Skeletal muscle tissue (tissue), 4 donors: ENCODE results near the gene C17orf100. TPM values are rescaled to one million over a fixed set of nuclear protein-coding genes. Genes with fewer than 3 reads are reported as not detected.
"Not testable (repeated sequence)": the region's sequence is repeated elsewhere in the genome, so short reads cannot be mapped to it uniquely, and the experiment has no call there.

Experiments used
- H3K27ac ChIP-seq: one replicate; pipeline ENCODE4 v1.7.0; 2013; ENCODE audit warnings: mild to moderate bottlenecking, low read depth, low read length, inconsistent platforms
- H3K27me3 ChIP-seq, 3 donors: one replicate each; pipeline ENCODE4 v1.7.0; 2013; ENCODE audit warnings: low read length in 3 of 3; ENCODE audit not compliant: control insufficient read depth in 3 of 3, insufficient read depth in 3 of 3
- H3K36me3 ChIP-seq, 3 donors: one replicate each; pipeline ENCODE4 v1.7.0; 2013; ENCODE audit warnings: low read length in 3 of 3; ENCODE audit not compliant: control insufficient read depth in 3 of 3, insufficient read depth in 3 of 3
- H3K4me1 ChIP-seq, 3 donors: one replicate each; pipeline ENCODE4 v1.7.0; 2013; ENCODE audit warnings: low read length in 3 of 3, mild to moderate bottlenecking in 3 of 3; ENCODE audit not compliant: control insufficient read depth in 3 of 3, insufficient read depth in 3 of 3
- H3K4me3 ChIP-seq, 3 donors: one replicate each; pipeline ENCODE4 v1.7.0; 2013; ENCODE audit warnings: low read length in 3 of 3
- H3K9ac ChIP-seq, 3 donors: one replicate each; pipeline ENCODE4 v1.7.0; 2013; ENCODE audit warnings: low read length in 3 of 3, mild to moderate bottlenecking in 3 of 3, moderate library complexity in 2 of 3, low read depth in 1 of 3
- H3K9me3 ChIP-seq, 3 donors: one replicate each; pipeline ENCODE4 v1.7.0; 2013; ENCODE audit warnings: low read length in 3 of 3; ENCODE audit not compliant: control insufficient read depth in 3 of 3
- total RNA-seq: library from RNA; depleted of rRNA; stranded (reverse); fragments of >200 nt; gene quantifications from one replicate; pipeline ENCODE4 v1.2.3, GENCODE V29; 2014
- donor health status: Osteomylitis.

Gene C17orf100
- total RNA-seq, 1 donor from 2014 or later, result not detected

- no peak overlapping the region for H3K4me3 ChIP-seq
- H3K9me3 ChIP-seq, result no peaks in the 10 kb centered on the region
- no peaks in the 10 kb centered on the region for H3K36me3 ChIP-seq
- H3K27ac ChIP-seq, result no peak overlapping the region
- no peak overlapping the region for H3K9ac ChIP-seq
- no peaks in the 10 kb centered on the region for H3K4me1 ChIP-seq
- peaks cover 11 to 31% (median 21%) of the 10 kb centered on the region in 3 donors for H3K27me3 ChIP-seq
Observed at GRCh38 chr17:6684881-6685767, 33.6 kb downstream of the C17orf100 start.

- no peak overlapping the region for H3K27ac ChIP-seq
- H3K9ac ChIP-seq, result no peak overlapping the region
- no peaks in the 10 kb centered on the region for H3K9me3 ChIP-seq
- H3K27me3 ChIP-seq, result peaks cover 11 to 38% (median 26%) of the 10 kb centered on the region in 3 donors
- H3K4me1 ChIP-seq, result no peaks in the 10 kb centered on the region
- H3K36me3 ChIP-seq, result no peaks in the 10 kb centered on the region
- H3K4me3 ChIP-seq, result no peak overlapping the region
Observed at GRCh38 chr17:6686026-6686425, 34.5 kb downstream of the C17orf100 start.

- no peaks in the 10 kb centered on the region for H3K36me3 ChIP-seq
- peaks cover 13 to 38% (median 26%) of the 10 kb centered on the region in 3 donors for H3K27me3 ChIP-seq
- H3K9ac ChIP-seq, result no peak overlapping the region
Observed at GRCh38 chr17:6688944-6689343, 37.4 kb downstream of the C17orf100 start.

GRCh38 chr17:6690641-6691040, 39.1 kb downstream of the C17orf100 start:
- Histone ChIP-seq H3K27me3 (peaks cover 7 to 30% (median 13%) of the 10 kb centered on the region in 3 donors), H3K9me3 (no peaks in the 10 kb centered on the region), H3K4me1 (no peaks in the 10 kb centered on the region), H3K36me3 (no peaks in the 10 kb centered on the region), H3K4me3 (no peak overlapping the region), H3K27ac (no peak overlapping the region), H3K9ac (no peak overlapping the region)

More at GRCh38 chr17:6688944-6689343, 37.4 kb downstream of the C17orf100 start:
- Histone ChIP-seq H3K9me3 (no peaks in the 10 kb centered on the region), H3K4me3 (no peak overlapping the region), H3K4me1 (no peaks in the 10 kb centered on the region), H3K27ac (no peak overlapping the region)

- H3K27ac ChIP-seq, result no peak overlapping the region
Observed at GRCh38 chr17:6691546-6691945, 40.0 kb downstream of the C17orf100 start.

GRCh38 chr17:6691958-6692357, 40.4 kb downstream of the C17orf100 start:
- peaks cover 6 to 21% (median 10%) of the 10 kb centered on the region in 3 donors for H3K27me3 ChIP-seq
- H3K9me3 ChIP-seq, H3K4me1 ChIP-seq, H3K27ac ChIP-seq, H3K4me3 ChIP-seq, H3K36me3 ChIP-seq, H3K9ac ChIP-seq: not testable (repeated sequence)

More at GRCh38 chr17:6691546-6691945, 40.0 kb downstream of the C17orf100 start:
- Histone ChIP-seq H3K9me3 (no peaks in the 10 kb centered on the region), H3K4me1 (peaks cover 0 to 2% (median 0%) of the 10 kb centered on the region in 3 donors), H3K9ac (no peak overlapping the region), H3K36me3 (no peaks in the 10 kb centered on the region), H3K4me3 (no peak overlapping the region), H3K27me3 (peaks cover 3 to 25% (median 10%) of the 10 kb centered on the region in 3 donors)

- no peaks in the 10 kb centered on the region for H3K36me3 ChIP-seq
- H3K9me3 ChIP-seq, result no peaks in the 10 kb centered on the region
- H3K9ac ChIP-seq, result no peak overlapping the region
- no peak overlapping the region for H3K27ac ChIP-seq
- peaks cover 4 to 16% (median 5%) of the 10 kb centered on the region in 3 donors for H3K4me1 ChIP-seq
- H3K4me3 ChIP-seq, result no peak overlapping the region
- peaks cover 6 to 13% (median 10%) of the 10 kb centered on the region in 3 donors for H3K27me3 ChIP-seq
Observed at GRCh38 chr17:6695051-6695450, 43.5 kb downstream of the C17orf100 start.

GRCh38 chr17:6695565-6695964, 44.0 kb downstream of the C17orf100 start:
- H3K36me3 ChIP-seq, result no peaks in the 10 kb centered on the region
- H3K9ac ChIP-seq, result no peak overlapping the region
- H3K27me3 ChIP-seq, result peaks cover 6 to 10% (median 10%) of the 10 kb centered on the region in 3 donors
- H3K9me3 ChIP-seq, result no peaks in the 10 kb centered on the region
- no peak overlapping the region for H3K4me3 ChIP-seq
- no peak overlapping the region for H3K27ac ChIP-seq
- peaks cover 4 to 16% (median 5%) of the 10 kb centered on the region in 3 donors for H3K4me1 ChIP-seq

- no peak overlapping the region for H3K9ac ChIP-seq
- peaks cover 3 to 4% (median 4%) of the 10 kb centered on the region in 3 donors for H3K27me3 ChIP-seq
- H3K4me3 ChIP-seq, result no peak overlapping the region
- H3K4me1 ChIP-seq, result peaks cover 4 to 16% (median 5%) of the 10 kb centered on the region in 3 donors
- H3K27ac ChIP-seq, result no peak overlapping the region
- no peaks in the 10 kb centered on the region for H3K9me3 ChIP-seq
- H3K36me3 ChIP-seq, result no peaks in the 10 kb centered on the region
Observed at GRCh38 chr17:6696906-6697305, 45.3 kb downstream of the C17orf100 start.

GRCh38 chr17:6698004-6698403, 46.4 kb downstream of the C17orf100 start:
- Histone ChIP-seq H3K36me3 (no peaks in the 10 kb centered on the region), H3K4me3 (no peak overlapping the region), H3K9ac (no peak overlapping the region), H3K9me3 (no peaks in the 10 kb centered on the region), H3K4me1 (peaks cover 4 to 16% (median 5%) of the 10 kb centered on the region in 3 donors), H3K27me3 (peaks cover 5 to 11% (median 8%) of the 10 kb centered on the region in 3 donors), H3K27ac (no peak overlapping the region)
